GM18867 (cell line): ENCODE measurements around the gene INPP4B.
"Not testable (repeated sequence)": the region's sequence is repeated elsewhere in the genome, so short reads cannot be mapped to it uniquely, and the experiment has no call there.

Source experiments
- ATAC-seq: cut with Tn5 transposase; IDR thresholded peaks from one replicate; pipeline ENCODE4 v1.9.1; 2021; ENCODE audit warnings: mild to moderate bottlenecking, moderate library complexity; ENCODE audit not compliant: unreplicated experiment

Gene INPP4B

DNA sequence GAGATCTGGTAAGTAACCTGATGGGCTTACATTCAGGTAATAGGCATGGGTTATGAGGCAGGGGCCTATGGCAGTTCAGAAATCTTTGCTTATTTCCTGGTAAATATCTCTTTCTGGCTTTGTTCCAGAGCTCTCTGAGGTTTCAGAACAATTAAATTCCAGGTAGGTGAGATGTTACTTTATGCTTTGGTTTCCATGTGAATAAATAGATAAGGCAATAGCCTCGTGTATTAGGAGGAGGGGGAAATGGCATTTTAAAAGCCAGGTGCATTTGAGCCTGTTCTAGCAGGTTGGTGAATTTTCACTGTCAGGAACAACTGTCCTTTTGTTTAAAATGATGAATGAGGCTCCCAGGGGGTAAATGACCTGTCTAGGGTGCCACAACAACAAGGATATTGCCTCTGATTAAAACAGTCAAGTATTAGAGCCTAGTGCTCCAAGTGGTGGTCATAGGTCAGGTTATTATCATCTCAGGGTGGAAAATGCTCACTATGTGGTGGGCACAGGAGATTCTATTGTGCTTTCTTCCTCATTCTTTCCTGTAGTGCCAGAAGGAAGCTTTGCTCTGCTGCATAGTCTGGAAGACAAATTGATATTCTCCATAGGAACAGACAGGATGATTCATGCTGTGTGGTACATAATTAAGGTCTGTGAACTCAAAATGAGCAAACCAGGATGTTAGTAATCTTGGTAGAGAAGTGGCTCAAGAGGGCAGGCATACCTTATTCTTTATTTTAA lies 296.2 kb downstream of the INPP4B start:
- no peak for ATAC-seq

- ATAC-seq = no peak
Measured at GRCh38 chr4:142549248-142549647, 296.9 kb downstream of the INPP4B start.

DNA sequence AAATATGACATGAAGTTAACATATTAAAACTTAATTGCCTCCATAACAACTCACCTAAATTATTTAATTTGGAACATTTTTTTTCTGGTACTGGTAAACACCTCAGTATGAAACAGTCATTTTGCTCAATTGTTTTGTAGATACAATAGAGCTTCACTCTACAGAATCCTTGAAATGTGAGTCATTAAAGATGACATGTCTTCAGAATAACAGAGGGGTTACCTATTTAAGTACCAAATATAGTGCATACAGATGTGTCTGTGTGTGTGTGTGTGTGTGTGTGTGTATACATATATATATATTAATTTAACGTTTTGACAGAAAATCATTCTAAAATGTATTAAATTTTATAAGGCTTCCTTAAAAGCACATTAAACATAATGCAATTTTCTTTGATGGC lies 297.6 kb downstream of the INPP4B start:
- ATAC-seq = no peak

GRCh38 chr4:142547974-142548373 lies 298.1 kb downstream of the INPP4B start:
- ATAC-seq = no peak

- no peak for ATAC-seq
Measured at GRCh38 chr4:142544594-142544993, 301.5 kb downstream of the INPP4B start.

DNA sequence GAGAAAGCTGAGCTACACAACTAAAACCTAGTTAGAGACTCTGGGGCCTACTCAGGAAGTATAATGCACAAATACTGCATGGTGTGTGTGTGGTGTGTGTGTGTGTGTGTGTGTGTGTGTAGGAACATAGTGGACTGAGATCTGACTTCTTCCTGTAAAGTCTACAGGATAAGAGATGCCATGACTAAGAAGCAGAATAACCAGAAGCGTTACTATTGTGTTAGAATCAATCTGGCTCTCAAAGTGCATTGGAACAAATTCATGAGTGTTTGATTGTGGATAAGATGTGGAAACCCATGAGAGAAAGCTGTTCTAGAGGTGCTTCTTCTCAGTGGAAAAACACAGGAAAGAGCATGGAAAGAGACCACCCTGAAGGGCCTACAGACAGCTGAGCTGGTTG lies 302.1 kb downstream of the INPP4B start:
- no peak for ATAC-seq

DNA sequence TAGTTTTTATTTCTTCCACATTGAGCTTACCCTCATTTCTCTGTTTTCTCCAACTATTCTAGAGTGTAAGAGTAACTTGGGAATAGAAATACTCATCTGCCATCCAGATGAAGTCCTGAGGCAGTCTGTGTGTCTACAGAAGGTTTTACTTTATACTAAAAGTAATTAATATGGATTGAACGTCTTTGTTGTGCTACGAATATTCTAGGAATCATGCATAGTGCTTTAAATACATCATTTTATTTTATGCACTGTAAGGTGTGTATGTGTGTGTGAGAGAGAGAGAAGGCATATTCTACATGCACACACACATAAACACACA lies 305.7 kb downstream of the INPP4B start:
- ATAC-seq = no peak

GRCh38 chr4:142539796-142540482 lies 306.2 kb downstream of the INPP4B start:
- no peak for ATAC-seq

DNA sequence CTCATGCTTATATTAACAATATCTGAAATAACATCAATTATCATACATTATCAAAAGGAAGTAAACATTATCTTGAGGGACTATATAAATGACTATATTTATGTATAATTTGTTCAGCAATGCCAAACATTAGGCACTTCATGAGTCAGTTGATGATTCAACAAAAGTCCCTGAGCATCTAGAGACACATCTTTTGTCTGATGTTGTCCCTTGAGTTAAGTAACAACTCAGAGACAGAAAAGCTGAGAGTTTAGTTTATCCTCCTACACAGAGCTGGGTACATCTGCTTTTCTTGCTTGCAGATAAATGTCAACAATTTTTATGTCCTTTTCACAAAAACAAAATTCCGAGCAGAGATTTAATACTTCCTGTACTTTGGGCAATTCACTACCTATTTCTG lies 311.1 kb downstream of the INPP4B start:
- ATAC-seq = no peak

DNA sequence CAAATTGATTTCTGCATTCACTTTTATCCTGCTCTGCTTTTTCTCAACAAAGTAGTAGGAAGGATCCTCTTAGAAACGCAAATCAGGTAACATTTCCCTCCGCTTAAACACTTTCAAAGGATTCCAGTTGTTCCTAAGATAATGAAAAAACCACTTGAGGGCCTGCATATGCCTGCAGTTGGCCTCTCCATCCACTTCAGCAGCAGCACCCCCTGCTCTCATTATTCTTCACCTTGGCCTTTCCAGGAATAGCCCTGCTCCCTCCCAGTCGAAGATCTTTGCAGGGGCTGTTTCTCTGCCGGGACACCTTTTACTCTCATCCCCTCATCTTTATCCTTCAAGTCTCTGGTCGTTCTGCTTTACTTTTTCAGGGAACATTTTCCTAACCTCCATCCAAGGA lies 314.0 kb downstream of the INPP4B start:
- no peak for ATAC-seq

GRCh38 chr4:142530728-142531127 lies 315.4 kb downstream of the INPP4B start:
- ATAC-seq = no peak

GRCh38 chr4:142528433-142528832 lies 317.7 kb downstream of the INPP4B start:
- no peak for ATAC-seq

- ATAC-seq = no peak
Measured at GRCh38 chr4:142523111-142523510, 323.0 kb downstream of the INPP4B start.

DNA sequence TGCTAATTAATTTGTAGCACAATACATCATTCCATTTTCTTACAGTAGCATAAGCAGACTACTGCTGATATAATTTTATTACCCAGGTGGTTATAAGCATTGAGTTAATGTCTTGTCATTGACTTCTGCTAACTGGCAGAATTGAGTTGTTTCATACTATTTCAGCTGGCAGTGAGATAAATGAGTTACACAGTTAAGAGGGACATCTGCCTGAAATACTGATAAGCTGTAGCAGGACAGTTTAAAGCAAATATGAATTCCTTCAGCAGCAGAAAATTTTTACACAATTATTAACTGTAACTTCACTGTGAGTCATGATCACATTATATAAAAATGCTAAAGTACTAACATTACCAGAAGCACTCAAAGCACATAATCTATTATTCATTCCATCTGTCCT lies 326.8 kb downstream of the INPP4B start:
- ATAC-seq = no peak

DNA sequence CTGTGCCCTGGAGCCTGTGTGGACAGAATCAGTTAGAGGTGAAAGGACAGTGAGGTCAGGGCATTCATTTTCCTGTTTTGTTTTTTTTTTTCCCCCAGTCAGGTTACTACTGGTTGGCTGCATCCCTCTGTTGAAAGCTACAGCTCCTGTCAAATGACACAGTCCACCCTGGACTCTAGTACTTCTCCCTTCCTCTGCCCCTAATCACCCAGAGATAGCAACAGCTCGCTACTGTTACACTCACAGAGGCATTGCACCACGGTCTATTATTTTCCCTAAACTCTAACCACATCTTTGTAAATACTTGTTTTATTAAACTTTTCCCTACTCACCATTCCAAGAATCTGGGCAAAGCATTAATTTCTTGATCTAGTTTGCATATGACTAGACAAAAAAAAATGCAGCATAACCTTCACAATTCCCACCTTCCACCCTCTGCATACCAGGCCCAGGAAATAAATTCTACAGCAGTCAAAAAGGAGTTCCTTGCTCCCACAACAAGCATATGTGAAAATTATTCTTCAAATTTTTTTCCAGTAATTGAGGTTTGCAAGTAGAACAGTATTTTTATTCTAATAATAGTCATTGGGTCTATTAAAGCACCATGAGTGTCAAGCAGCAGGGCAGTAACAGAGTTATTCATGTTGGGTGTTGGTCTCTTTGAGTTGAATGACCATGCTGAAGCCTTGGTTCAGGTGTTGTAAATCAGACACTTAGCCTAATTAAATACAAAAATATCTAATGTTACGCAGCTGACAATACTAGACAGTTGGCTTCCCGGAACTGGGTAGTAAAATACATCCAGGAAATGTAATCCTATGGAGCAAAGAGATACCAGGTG lies 329.2 kb downstream of the INPP4B start:
- ATAC-seq = no peak

DNA sequence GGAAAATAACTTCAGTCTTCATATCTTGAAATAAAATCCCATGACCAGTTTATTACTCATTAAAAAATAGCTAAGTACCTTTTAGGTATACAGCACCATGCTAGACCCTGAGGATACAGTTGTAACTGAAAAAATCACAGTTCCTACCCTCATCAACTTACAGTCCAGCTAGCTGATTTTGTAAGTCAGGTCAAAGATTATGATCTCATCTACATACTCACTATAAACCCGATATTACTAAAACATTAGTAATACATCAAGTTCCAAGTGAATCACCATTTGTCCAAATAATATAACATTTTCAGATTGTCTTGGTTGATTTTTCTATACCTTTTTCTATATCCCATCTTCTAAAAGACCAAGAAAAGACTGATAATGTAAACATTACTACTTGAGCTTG lies 333.9 kb downstream of the INPP4B start:
- no peak for ATAC-seq

GRCh38 chr4:142509881-142510280 lies 336.2 kb downstream of the INPP4B start:
- no peak for ATAC-seq

DNA sequence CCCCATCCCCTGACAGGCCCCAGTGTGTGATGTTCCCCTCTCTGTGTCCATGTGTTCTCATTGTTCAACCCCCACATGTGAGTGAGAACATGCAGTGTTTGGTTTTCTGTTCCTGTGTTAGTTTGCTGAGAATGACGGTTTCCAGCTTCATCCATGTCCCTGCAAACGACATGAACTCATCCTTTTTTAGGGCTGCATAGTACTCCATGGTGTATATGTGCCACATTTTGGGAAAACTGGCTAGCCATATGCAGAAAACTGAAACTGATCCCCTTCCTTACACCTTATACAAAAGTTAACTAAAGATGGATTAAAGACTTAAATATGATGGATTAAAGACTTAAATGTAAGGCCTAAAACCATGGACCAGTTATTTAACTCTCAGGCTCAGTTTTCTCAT lies 336.7 kb downstream of the INPP4B start:
- not testable (repeated sequence) for ATAC-seq

DNA sequence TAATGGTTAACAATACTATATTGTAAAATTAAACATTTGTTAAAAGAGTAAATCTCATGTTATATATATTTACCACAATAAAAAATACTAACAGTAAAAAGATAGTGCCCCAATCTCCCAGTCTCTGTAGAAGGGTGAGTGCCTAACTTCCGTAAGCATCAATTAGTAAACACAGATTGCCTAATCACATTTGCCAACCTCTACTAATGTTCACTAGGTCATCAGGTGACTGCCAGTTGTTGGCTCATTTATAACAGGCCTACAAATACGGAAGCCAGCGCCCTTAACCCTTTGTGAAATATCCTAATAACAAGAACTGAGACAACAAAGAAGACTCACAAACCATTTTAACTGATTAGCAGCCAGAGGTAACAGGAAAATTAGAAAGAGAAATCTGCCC lies 345.1 kb downstream of the INPP4B start:
- ATAC-seq = no peak

DNA sequence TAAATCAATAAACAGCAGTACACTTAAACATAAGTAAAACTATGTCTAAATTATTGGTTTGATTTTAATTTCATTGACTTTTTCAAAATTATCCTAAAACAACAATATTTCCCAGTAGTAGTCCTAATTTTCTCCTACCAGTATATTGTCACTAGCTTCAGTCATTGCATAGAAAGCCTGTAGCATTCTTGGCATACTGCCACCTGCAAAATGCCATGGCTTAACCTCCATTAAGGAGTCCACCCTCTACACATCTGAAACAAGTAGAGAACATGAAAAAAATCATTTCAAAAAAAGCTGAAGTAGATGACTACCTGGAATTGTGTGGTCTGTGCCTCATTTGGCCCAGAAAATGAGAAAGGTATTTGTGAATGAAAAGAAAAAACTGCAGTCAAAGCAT lies 348.5 kb downstream of the INPP4B start:
- no peak for ATAC-seq

DNA sequence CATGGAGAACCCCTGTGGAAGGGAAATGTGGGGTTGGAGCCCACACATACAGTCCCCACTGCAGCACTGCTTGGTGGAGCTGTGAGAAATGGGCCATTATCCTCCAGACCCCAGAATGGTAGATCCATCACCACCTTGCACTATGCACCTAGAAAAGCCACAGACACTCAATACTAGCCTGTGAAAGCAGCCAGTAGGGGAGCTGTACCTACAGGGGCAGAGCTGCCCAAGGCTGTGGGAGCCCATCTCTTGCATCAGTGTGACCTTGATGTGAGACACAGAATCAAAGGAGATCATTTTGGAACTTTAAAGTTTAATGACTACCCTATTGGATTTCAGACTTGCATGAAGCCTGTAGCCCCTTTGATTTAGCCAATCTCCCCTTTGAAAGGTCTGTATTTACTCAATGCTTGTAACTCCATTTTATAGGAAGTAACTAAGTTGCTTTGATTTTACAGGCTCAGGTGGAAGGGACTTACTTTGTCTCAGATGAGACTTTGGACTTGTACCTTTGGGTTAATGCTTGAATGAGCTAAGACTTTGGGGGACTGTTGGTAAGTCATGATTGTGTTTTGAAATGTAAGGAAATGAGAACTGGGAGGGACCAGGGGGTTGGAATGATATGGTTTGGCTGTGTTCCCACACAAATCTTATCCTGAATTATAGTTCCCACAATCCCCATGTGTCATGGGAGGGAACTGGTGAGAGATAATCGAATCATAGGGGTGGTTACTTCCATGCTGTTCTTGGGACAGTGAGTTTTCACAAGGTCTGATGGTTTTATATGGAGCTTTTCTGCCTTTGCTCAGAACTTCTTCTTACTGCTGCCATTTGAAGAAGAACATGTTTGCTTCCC lies 352.6 kb downstream of the INPP4B start:
- ATAC-seq = no peak
